ENCODE data around the gene HIF1AN. TPM values are rescaled to one million over a fixed set of nuclear protein-coding genes. Genes with fewer than 3 reads are reported as not detected.

The HIF1AN gene
- total RNA-seq, 1 experiment from 2014 or later: 58.7 TPM

- no peaks in the 10 kb centered on the region for H3K9me3 ChIP-seq (ENCODE audit: control insufficient read depth, low read depth, low read length)
- no peak overlapping the region for H3K9ac ChIP-seq (ENCODE audit: extremely low read depth, insufficient read length, low read length)
- H2BK5ac ChIP-seq (ENCODE audit: insufficient read length, low read length): no peak overlapping the region
- WGBS (ENCODE audit: extremely low coverage, insufficient read length, low lambda C conversion rate): no CpG with 5 or more reads among the region's 1 CpG
- no peaks in the 10 kb centered on the region for H3K79me1 ChIP-seq (ENCODE audit: insufficient read depth, low read depth, low read length, poor library complexity, severe bottlenecking)
- H3K9me3 Mint-ChIP-seq: no peaks in the 10 kb centered on the region
- H3K27ac Mint-ChIP-seq: no peak overlapping the region; a peak in 1 of 7 replicates
- H3K4me2 ChIP-seq (ENCODE audit: insufficient read depth, insufficient read length, low read length): no peak overlapping the region
- H2AFZ ChIP-seq (ENCODE audit: low read length): no peak overlapping the region
- H3K23ac ChIP-seq (ENCODE audit: insufficient read length, low read depth, low read length): no peak overlapping the region
- H4K91ac ChIP-seq (ENCODE audit: insufficient read length, low read depth, low read length): no peak overlapping the region
- no peaks in the 10 kb centered on the region for H4K20me1 ChIP-seq (ENCODE audit: control insufficient read depth, insufficient read depth, insufficient read length)
- no peaks in the 10 kb centered on the region for H3K4me1 ChIP-seq (ENCODE audit: insufficient read depth, low read length)
- no peaks in the 10 kb centered on the region for H3K79me2 ChIP-seq (ENCODE audit: insufficient read depth, low read length)
- no peak overlapping the region for H2BK15ac ChIP-seq (ENCODE audit: low read depth, low read length)
- H2BK120ac ChIP-seq (ENCODE audit: low read depth, low read length, poor library complexity, severe bottlenecking): no peak overlapping the region
- H4K5ac ChIP-seq (ENCODE audit: insufficient read length, low read depth, low read length): no peak overlapping the region
- no peak overlapping the region for H4K8ac ChIP-seq (replicated peaks; ENCODE audit: insufficient read length, low read depth, low read length)
- H3K4me1 Mint-ChIP-seq: peaks cover 2% of the 10 kb centered on the region in 2 experiments; a peak in 2 of 4 replicates
- H3K14ac ChIP-seq (ENCODE audit: insufficient read depth, low read length): no peak overlapping the region
- H3K56ac ChIP-seq (ENCODE audit: insufficient read length, low read depth, low read length): no peak overlapping the region
- DNase-seq: no peak
- H2BK20ac ChIP-seq (ENCODE audit: low read depth, low read length, poor library complexity, severe bottlenecking): no peak overlapping the region
- H3K4me3 Mint-ChIP-seq: no peak overlapping the region
- TF ChIP-seq CTCF (conservative IDR thresholded peaks at IDR 0.05): no peak
- peaks cover 56% of the 10 kb centered on the region for H3K27me3 Mint-ChIP-seq (ENCODE audit: low read depth)
- H3K27me3 ChIP-seq (ENCODE audit: insufficient read depth, low read length): no peaks in the 10 kb centered on the region
- no peak overlapping the region for H2BK12ac ChIP-seq (ENCODE audit: insufficient read length, low read depth, low read length)
- H3K18ac ChIP-seq (ENCODE audit: insufficient read length, low read depth, low read length): no peak overlapping the region
- no peak overlapping the region for H2AK5ac ChIP-seq (ENCODE audit: insufficient read length, low read length)
- H3K27ac ChIP-seq (ENCODE audit: insufficient read length, low read depth, low read length): no peak overlapping the region
- no peaks in the 10 kb centered on the region; a peak in 1 of 7 replicates for H3K36me3 Mint-ChIP-seq (ENCODE audit: insufficient read depth in 1 of 3, low read depth in 3 of 3)
- no peak overlapping the region for H3K4ac ChIP-seq (ENCODE audit: low read depth, low read length)
- no peak overlapping the region for H3T11ph ChIP-seq (ENCODE audit: low read length)
- H3K23me2 ChIP-seq (ENCODE audit: insufficient read length, low read depth, low read length, poor library complexity, severe bottlenecking): no peaks in the 10 kb centered on the region
These were observed 27.5 kb upstream of the HIF1AN start for GRCh38 chr10:100508266-100508665.

All from H9 (cell line).